Endothelial cell (in vitro differentiated cells): ENCODE measurements around the gene LRRC10B. TPM values are rescaled to one million over a fixed set of nuclear protein-coding genes. Genes with fewer than 3 reads are reported as not detected.
A peak's percentile ranks its signal among the peaks of the same experiment; 100 is the strongest.

Source experiments
- DNase-seq: peaks from one replicate; pipeline ENCODE4 v3.0.0; 2021; ENCODE audit warnings: low spot score
- H3K27ac Mint-ChIP-seq: one replicate; pipeline ENCODE4 v1.8.0; 2021; ENCODE audit warnings: mixed read lengths, inconsistent platforms; ENCODE audit not compliant: unreplicated experiment
- H3K27me3 Mint-ChIP-seq: one replicate; pipeline ENCODE4 v1.8.0; 2021; ENCODE audit warnings: mild to moderate bottlenecking, moderate library complexity, mixed read lengths, inconsistent platforms; ENCODE audit not compliant: unreplicated experiment
- H3K36me3 Mint-ChIP-seq: one replicate; pipeline ENCODE4 v1.8.0; 2021; ENCODE audit warnings: mild to moderate bottlenecking, low read depth, mixed read lengths, inconsistent platforms; ENCODE audit not compliant: unreplicated experiment
- H3K4me1 Mint-ChIP-seq: one replicate; pipeline ENCODE4 v1.8.0; 2021; ENCODE audit warnings: mild to moderate bottlenecking, mixed read lengths, inconsistent platforms; ENCODE audit not compliant: unreplicated experiment
- H3K4me3 Mint-ChIP-seq: one replicate; pipeline ENCODE4 v1.8.0; 2021; ENCODE audit warnings: mild to moderate bottlenecking, mixed read lengths, inconsistent platforms; ENCODE audit not compliant: unreplicated experiment
- H3K9me3 Mint-ChIP-seq: one replicate; pipeline ENCODE4 v1.8.0; 2021; ENCODE audit warnings: mixed read lengths, inconsistent platforms; ENCODE audit not compliant: unreplicated experiment
- CTCF ChIP-seq: fragments of 200-600 bp; sonication (generic); IDR thresholded peaks from one replicate; pipeline ENCODE4 v1.5.0; 2021; ENCODE audit warnings: antibody characterized with exemption; ENCODE audit not compliant: unreplicated experiment
- total RNA-seq: library from RNA; stranded (reverse); fragmentation: NEBNext Ultra II Directional; extraction: Animal tissue kit (Norgen Biotek cat#: 25700); gene quantifications from one replicate; pipeline ENCODE4 v1.2.1, GENCODE V29; 2021; ENCODE audit not compliant: unreplicated experiment

Gene LRRC10B
- total RNA-seq, 1 donor from 2014 or later, result 0.13 TPM

- Mint-ChIP-seq H3K9me3 (no peaks in the 10 kb centered on the region), H3K4me3 (no peak overlapping the region), H3K27me3 (peaks cover 10% of the 10 kb centered on the region), H3K27ac (peak overlapping the region; percentile 80), H3K4me1 (peaks cover 2% of the 10 kb centered on the region), H3K36me3 (peaks cover 5% of the 10 kb centered on the region)
- TF ChIP-seq CTCF, result no peak
- DNase-seq, result peak; percentile 74
Observed at GRCh38 chr11:61480994-61481335, 27.6 kb upstream of the LRRC10B start.

GRCh38 chr11:61481806-61482205, 26.7 kb upstream of the LRRC10B start:
- peaks cover 10% of the 10 kb centered on the region for H3K27me3 Mint-ChIP-seq
- DNase-seq, result no peak
- H3K36me3 Mint-ChIP-seq, result peaks cover 5% of the 10 kb centered on the region
- H3K4me3 Mint-ChIP-seq, result no peak overlapping the region
- H3K27ac Mint-ChIP-seq, result no peak overlapping the region
- TF ChIP-seq CTCF, result no peak
- H3K9me3 Mint-ChIP-seq, result no peaks in the 10 kb centered on the region
- H3K4me1 Mint-ChIP-seq, result peaks cover 2% of the 10 kb centered on the region

- peak; percentile 86 for DNase-seq
Observed at GRCh38 chr11:61482513-61482912, 26.0 kb upstream of the LRRC10B start.

GRCh38 chr11:61484541-61484940, 24.0 kb upstream of the LRRC10B start:
- Mint-ChIP-seq H3K27ac (no peak overlapping the region), H3K9me3 (no peaks in the 10 kb centered on the region), H3K36me3 (peaks cover 14% of the 10 kb centered on the region), H3K4me3 (no peak overlapping the region), H3K4me1 (peaks cover 13% of the 10 kb centered on the region), H3K27me3 (peaks cover 16% of the 10 kb centered on the region)
- no peak for DNase-seq
- no peak for TF ChIP-seq CTCF

More at GRCh38 chr11:61482513-61482912, 26.0 kb upstream of the LRRC10B start:
- H3K27ac Mint-ChIP-seq, result no peak overlapping the region
- no peak overlapping the region for H3K4me3 Mint-ChIP-seq
- peaks cover 5% of the 10 kb centered on the region for H3K36me3 Mint-ChIP-seq
- peaks cover 12% of the 10 kb centered on the region for H3K27me3 Mint-ChIP-seq
- TF ChIP-seq CTCF, result peak; percentile 58
- no peaks in the 10 kb centered on the region for H3K9me3 Mint-ChIP-seq
- H3K4me1 Mint-ChIP-seq, result peaks cover 2% of the 10 kb centered on the region

- Mint-ChIP-seq H3K27me3 (peaks cover 16% of the 10 kb centered on the region), H3K4me1 (peaks cover 13% of the 10 kb centered on the region), H3K4me3 (no peak overlapping the region), H3K27ac (no peak overlapping the region), H3K9me3 (no peaks in the 10 kb centered on the region), H3K36me3 (peaks cover 14% of the 10 kb centered on the region)
- no peak for TF ChIP-seq CTCF
- no peak for DNase-seq
Observed at GRCh38 chr11:61485080-61485479, 23.5 kb upstream of the LRRC10B start.
